Measurements from ENCODE around the gene GK. TPM values are rescaled to one million over a fixed set of nuclear protein-coding genes. Genes with fewer than 3 reads are reported as not detected.

The GK gene
- total RNA-seq, 1 donor from 2014 or later, result 5.5 TPM

DNA sequence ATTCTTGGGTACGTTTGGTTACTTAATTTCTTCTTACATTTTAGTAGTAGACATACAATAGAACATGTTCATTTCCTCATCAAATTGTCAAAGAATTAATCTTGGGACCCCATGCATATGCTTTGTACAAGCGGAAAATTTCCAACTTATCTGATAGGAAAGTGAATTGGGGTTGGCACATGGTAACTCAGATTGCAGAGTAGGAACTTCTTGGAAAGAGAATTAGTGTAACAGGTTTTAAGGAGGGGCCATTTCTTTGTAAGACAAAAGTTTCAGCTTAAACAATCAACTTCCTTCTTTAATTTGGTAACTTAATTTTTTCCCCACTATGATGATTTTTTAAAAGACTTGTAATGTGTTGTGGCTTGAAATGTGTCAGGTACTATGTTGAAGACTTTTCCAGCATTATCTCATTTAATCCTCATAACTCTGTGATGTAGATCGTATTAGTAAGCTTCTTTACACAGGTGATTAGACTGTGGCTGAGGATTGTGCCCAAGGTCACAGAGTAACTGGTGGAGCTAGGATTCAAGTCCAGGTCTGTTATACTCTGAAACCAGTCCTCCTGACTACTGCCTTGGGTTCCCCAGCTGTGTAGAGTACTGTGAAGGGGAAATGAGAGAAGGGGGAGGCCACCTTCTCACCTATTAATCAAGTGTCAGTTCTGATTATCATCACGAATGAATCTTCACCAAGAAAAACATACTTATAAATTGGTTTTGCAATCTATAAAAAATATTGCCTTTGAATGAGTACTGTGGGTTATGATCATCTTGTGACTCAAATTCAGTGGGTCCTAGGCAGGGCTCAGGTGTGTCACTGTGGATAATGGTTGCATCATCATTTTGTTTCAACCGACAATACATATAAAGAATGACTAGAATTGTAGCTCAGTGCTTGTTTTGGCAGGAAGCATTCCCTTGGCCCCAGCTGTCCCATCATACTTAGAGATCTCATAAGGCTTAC lies 4.3 kb downstream of the GK start:
- H3K4me3 ChIP-seq (ENCODE audit: low read depth, low read length), result no peak overlapping the region
- no peak for DNase-seq (ENCODE audit: low read depth)
- no peaks in the 10 kb centered on the region for H3K36me3 ChIP-seq (ENCODE audit: control insufficient read depth, insufficient read depth, low read length)
- TF ChIP-seq, protein P1, sequence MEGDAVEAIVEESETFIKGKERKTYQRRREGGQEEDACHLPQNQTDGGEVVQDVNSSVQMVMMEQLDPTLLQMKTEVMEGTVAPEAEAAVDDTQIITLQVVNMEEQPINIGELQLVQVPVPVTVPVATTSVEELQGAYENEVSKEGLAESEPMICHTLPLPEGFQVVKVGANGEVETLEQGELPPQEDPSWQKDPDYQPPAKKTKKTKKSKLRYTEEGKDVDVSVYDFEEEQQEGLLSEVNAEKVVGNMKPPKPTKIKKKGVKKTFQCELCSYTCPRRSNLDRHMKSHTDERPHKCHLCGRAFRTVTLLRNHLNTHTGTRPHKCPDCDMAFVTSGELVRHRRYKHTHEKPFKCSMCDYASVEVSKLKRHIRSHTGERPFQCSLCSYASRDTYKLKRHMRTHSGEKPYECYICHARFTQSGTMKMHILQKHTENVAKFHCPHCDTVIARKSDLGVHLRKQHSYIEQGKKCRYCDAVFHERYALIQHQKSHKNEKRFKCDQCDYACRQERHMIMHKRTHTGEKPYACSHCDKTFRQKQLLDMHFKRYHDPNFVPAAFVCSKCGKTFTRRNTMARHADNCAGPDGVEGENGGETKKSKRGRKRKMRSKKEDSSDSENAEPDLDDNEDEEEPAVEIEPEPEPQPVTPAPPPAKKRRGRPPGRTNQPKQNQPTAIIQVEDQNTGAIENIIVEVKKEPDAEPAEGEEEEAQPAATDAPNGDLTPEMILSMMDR (IDR thresholded peaks at IDR 0.05; ENCODE audit: insufficient read depth, low read length, poor library complexity, severe bottlenecking), result no peak
- H3K27me3 ChIP-seq (ENCODE audit: control insufficient read depth, insufficient read depth, low read length), result no peaks in the 10 kb centered on the region

DNA sequence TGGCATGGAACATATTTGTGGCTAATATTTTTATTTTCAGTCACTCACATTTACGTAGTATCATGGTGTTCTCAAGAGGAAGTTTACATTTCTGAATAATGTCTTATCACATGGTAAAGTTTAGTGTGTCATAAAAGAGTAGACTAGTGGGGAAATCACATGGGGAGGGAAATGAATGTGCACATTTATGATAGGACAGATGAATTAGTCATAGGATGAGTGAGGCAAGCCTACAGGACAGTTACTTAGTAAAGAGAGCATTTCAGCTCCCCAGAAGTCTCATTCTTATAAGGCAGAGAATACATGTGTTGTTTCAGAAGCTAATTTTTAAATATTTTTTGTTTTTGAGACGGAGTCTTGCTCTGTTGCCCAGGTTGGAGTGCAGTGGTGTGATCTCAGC lies 6.2 kb downstream of the GK start:
- TF ChIP-seq, protein P1 (IDR thresholded peaks at IDR 0.05; ENCODE audit: insufficient read depth, low read length, poor library complexity, severe bottlenecking), result no peak
- no peak overlapping the region for H3K4me3 ChIP-seq (ENCODE audit: low read depth, low read length)
- H3K27me3 ChIP-seq (ENCODE audit: control insufficient read depth, insufficient read depth, low read length), result no peaks in the 10 kb centered on the region
- no peaks in the 10 kb centered on the region for H3K36me3 ChIP-seq (ENCODE audit: control insufficient read depth, insufficient read depth, low read length)
- peak; percentile 4 for DNase-seq (ENCODE audit: low read depth)

DNA sequence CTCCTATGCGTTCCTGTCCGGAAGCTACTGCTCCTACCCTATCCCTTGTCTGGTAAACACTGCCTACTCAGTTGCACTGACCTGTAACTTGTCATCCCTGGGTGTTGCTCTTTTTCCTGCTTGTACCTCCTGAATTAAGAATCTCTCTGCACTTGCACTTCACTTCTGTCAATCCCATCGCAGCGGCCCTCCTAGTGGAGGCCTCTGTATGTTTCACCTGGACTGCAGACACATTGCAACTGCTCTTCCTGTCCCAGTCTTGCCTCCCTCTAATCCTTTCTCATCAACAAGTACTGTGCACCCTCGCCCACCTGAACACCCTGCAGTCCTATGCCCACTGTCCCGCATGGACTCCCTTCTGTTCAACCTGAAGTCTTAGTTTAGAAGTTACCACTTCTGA lies 8.0 kb downstream of the GK start:
- no peaks in the 10 kb centered on the region for H3K27me3 ChIP-seq (ENCODE audit: control insufficient read depth, insufficient read depth, low read length)

DNA sequence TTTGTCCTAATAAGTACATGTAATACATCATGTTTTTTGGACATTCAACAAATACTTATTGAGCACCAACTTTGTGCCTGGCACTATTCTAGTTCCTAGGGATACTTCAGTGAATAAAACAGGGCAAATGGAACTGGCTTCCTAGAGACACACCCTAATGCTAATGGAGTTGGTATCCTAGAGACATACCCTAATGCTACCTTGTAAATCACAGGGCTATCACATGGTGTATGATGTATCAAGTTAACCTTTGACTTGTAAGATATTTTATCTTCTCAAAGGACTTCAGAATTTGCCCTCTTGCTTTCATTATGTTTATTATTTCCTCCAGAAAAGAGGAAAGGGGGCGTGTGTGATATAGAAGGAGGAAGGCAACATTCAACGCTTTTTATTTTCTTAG lies 10.1 kb downstream of the GK start:
- TF ChIP-seq, protein P1 (IDR thresholded peaks at IDR 0.05; ENCODE audit: insufficient read depth, low read length, poor library complexity, severe bottlenecking), result no peak
- Histone ChIP-seq H3K4me3 (ENCODE audit: low read depth, low read length) (no peak overlapping the region), H3K36me3 (ENCODE audit: control insufficient read depth, insufficient read depth, low read length) (no peaks in the 10 kb centered on the region), H3K27me3 (ENCODE audit: control insufficient read depth, insufficient read depth, low read length) (no peaks in the 10 kb centered on the region)
- no peak for DNase-seq (ENCODE audit: low read depth)

More for the DNA sequence above, 8.0 kb downstream of the GK start:
- DNase-seq (ENCODE audit: low read depth), result no peak
- Histone ChIP-seq H3K4me3 (ENCODE audit: low read depth, low read length) (no peak overlapping the region), H3K36me3 (ENCODE audit: control insufficient read depth, insufficient read depth, low read length) (no peaks in the 10 kb centered on the region)
- TF ChIP-seq, protein P1 (IDR thresholded peaks at IDR 0.05; ENCODE audit: insufficient read depth, low read length, poor library complexity, severe bottlenecking), result no peak

DNA sequence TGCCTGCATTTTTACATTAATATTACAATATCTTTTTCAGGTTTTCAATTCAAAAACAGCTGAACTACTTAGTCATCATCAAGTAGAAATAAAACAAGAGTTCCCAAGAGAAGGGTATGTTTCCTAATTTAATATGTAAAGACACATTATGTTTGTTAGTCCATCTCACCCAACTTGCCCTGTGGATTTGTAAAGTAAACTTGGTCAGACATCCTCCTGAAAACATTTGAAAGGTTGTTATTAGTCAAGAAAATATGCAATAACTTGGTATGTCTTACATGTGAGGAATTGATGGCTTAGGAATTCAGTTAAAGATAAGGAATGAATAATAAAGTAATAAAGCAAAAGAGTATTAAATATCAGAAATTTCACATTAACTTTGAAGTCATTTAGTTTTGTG lies 12.2 kb downstream of the GK start:
- DNase-seq (ENCODE audit: low read depth), result no peak
- Histone ChIP-seq H3K4me3 (ENCODE audit: low read depth, low read length) (no peak overlapping the region), H3K27me3 (ENCODE audit: control insufficient read depth, insufficient read depth, low read length) (no peaks in the 10 kb centered on the region), H3K36me3 (ENCODE audit: control insufficient read depth, insufficient read depth, low read length) (no peaks in the 10 kb centered on the region)
- TF ChIP-seq, protein P1 (IDR thresholded peaks at IDR 0.05; ENCODE audit: insufficient read depth, low read length, poor library complexity, severe bottlenecking), result no peak
